H1 (cell line): Measurements from ENCODE around the gene ZFTA. TPM values are rescaled to one million over a fixed set of nuclear protein-coding genes. Genes with fewer than 3 reads are reported as not detected.

Experiments
- CTCF ChIA-PET: fragments of 300-600 bp; sonication (Branson Sonifier 250); formaldehyde crosslinking; loops from one replicate; lab custom pipeline; 2021; ENCODE audit not compliant: partially characterized antibody; lab: Charles Lee
- POLR2A ChIA-PET: fragments of 300-600 bp; sonication (Branson Sonifier 250); formaldehyde crosslinking; loops from one replicate; lab custom pipeline; 2021; ENCODE audit warnings: inconsistent platforms; ENCODE audit not compliant: partially characterized antibody; lab: Charles Lee
- DNase-seq, 2 experiments: peaks; one replicate each; pipeline versions ENCODE4 v3.0.0 to v3.0.0-alpha.2; 2010 to 2022; ENCODE audit warnings: low spot score in 2 of 2, low read depth in 1 of 2, mixed read lengths in 1 of 2
- FAIRE-seq: peaks from 2 replicates; lab custom pipeline; 2011; peaks lifted over from hg19 to GRCh38; lab: Jason Lieb, UNC
- H2AFZ ChIP-seq: 2 replicates; pipeline ENCODE4 v1.8.1; 2012; ENCODE audit warnings: low read length, inconsistent platforms
- H2AK5ac ChIP-seq: 2 replicates; pipeline ENCODE4 v1.6.1; 2013; ENCODE audit warnings: low read depth, low read length
- H2BK120ac ChIP-seq: replicated peaks from 2 replicates; pipeline ENCODE3; 2013; ENCODE audit warnings: low read depth, low read length, inconsistent platforms
- H2BK12ac ChIP-seq: 2 replicates; pipeline ENCODE4 v1.6.1; 2013; ENCODE audit warnings: low read depth, low read length
- H2BK15ac ChIP-seq: 2 replicates; pipeline ENCODE4 v1.6.1; 2013; ENCODE audit warnings: low read length
- H2BK20ac ChIP-seq: 2 replicates; pipeline ENCODE4 v1.6.1; 2013; ENCODE audit warnings: low read length
- H2BK5ac ChIP-seq: 2 replicates; pipeline ENCODE4 v1.6.1; 2013; ENCODE audit warnings: low read depth, low read length
- H3K14ac ChIP-seq: 2 replicates; pipeline ENCODE4 v1.6.1; 2013; ENCODE audit warnings: inconsistent platforms; ENCODE audit not compliant: insufficient read length
- H3K18ac ChIP-seq: 2 replicates; pipeline ENCODE4 v1.6.1; 2013; ENCODE audit warnings: low read length; ENCODE audit errors: extremely low read depth
- H3K23ac ChIP-seq: 2 replicates; pipeline ENCODE4 v1.6.1; 2013; ENCODE audit warnings: inconsistent platforms; ENCODE audit not compliant: insufficient read length
- H3K23me2 ChIP-seq: 2 replicates; pipeline ENCODE4 v1.6.1; 2013; ENCODE audit warnings: low read depth, low read length
- H3K27ac ChIP-seq: 2 replicates; pipeline ENCODE4 v1.6.1; 2011; ENCODE audit warnings: low read depth, low read length, inconsistent platforms
- H3K27me3 ChIP-seq, 4 experiments: replicated peaks in 1 of 4; 1 replicate in 1 of 4; 2 replicates in 3 of 4; pipeline versions ENCODE4 v1.6.1 to v1.8.1; 2011 to 2013; ENCODE audit warnings: low read length in 3 of 4, mild to moderate bottlenecking in 3 of 4, inconsistent platforms in 2 of 4, mixed read lengths in 2 of 4, moderate library complexity in 1 of 4; ENCODE audit not compliant: control insufficient read depth in 3 of 4, insufficient read depth in 3 of 4; ENCODE audit errors: extremely low read depth in 1 of 4
- H3K36me3 ChIP-seq, 4 experiments: 2 replicates each; pipeline versions ENCODE4 v1.6.1 to v1.8.1; 2011 to 2013; ENCODE audit warnings: mild to moderate bottlenecking in 4 of 4, low read length in 3 of 4, moderate library complexity in 2 of 4, control low read depth in 1 of 4, inconsistent platforms in 1 of 4; ENCODE audit not compliant: insufficient read depth in 4 of 4, control insufficient read depth in 2 of 4
- H3K4ac ChIP-seq: replicated peaks from 2 replicates; pipeline ENCODE3; 2013; ENCODE audit warnings: low read length, low read depth, mixed read lengths, inconsistent platforms; ENCODE audit not compliant: insufficient read length
- H3K4me1 ChIP-seq, 4 experiments: replicated peaks in 1 of 4; 1 replicate in 1 of 4; 2 replicates in 3 of 4; pipeline versions ENCODE4 v1.6.1 to v1.8.1; 2011 to 2013; ENCODE audit warnings: low read length in 3 of 4, inconsistent platforms in 2 of 4, mixed read lengths in 1 of 4; ENCODE audit not compliant: insufficient read depth in 4 of 4, control insufficient read depth in 3 of 4
- H3K4me2 ChIP-seq, 2 experiments: 2 replicates each; pipeline versions ENCODE4 v1.6.1 to v1.8.1; 2011 to 2013; ENCODE audit warnings: low read depth in 2 of 2, low read length in 2 of 2, control low read depth in 1 of 2, inconsistent platforms in 1 of 2, mild to moderate bottlenecking in 1 of 2; ENCODE audit not compliant: insufficient read depth in 1 of 2
- H3K4me3 ChIP-seq, 4 experiments: fragments of 200-600, 300-600 bp in 1 of 4; sonication (generic), shearing (Covaris generic), sonication (Bioruptor Twin) in 1 of 4; 2 replicates each; pipeline versions ENCODE4 v1.5.1 to v1.8.1; 2011 to 2016; ENCODE audit warnings: low read length in 4 of 4, low read depth in 3 of 4, control low read depth in 2 of 4, inconsistent platforms in 2 of 4, mild to moderate bottlenecking in 2 of 4, mixed read lengths in 1 of 4, moderate library complexity in 1 of 4; ENCODE audit not compliant: insufficient read depth in 2 of 4; ENCODE audit errors: extremely low read depth in 1 of 4
- H3K56ac ChIP-seq: replicated peaks from 2 replicates; pipeline ENCODE3; 2013; ENCODE audit warnings: low read depth, mild to moderate bottlenecking, mixed read lengths, low read length, inconsistent platforms; ENCODE audit not compliant: insufficient read length
- H3K79me1 ChIP-seq: 2 replicates; pipeline ENCODE4 v1.6.1; 2013; ENCODE audit warnings: low read depth, low read length, control low read depth
- H3K79me2 ChIP-seq, 2 experiments: 2 replicates each; pipeline versions ENCODE4 v1.6.1 to v1.8.1; 2012 to 2013; ENCODE audit warnings: low read length in 2 of 2, mild to moderate bottlenecking in 2 of 2, inconsistent platforms in 1 of 2; ENCODE audit not compliant: insufficient read depth in 2 of 2, control insufficient read depth in 1 of 2
- H3K9ac ChIP-seq, 4 experiments: replicated peaks in 1 of 4; 1 replicate in 1 of 4; 2 replicates in 3 of 4; pipeline versions ENCODE4 v1.6.1 to v1.8.1; 2011 to 2013; ENCODE audit warnings: low read depth in 3 of 4, low read length in 3 of 4, control low read depth in 2 of 4, mild to moderate bottlenecking in 2 of 4, moderate library complexity in 2 of 4, inconsistent platforms in 1 of 4; ENCODE audit errors: extremely low read depth in 1 of 4
- H3K9me3 ChIP-seq, 2 experiments: 2 replicates each; pipeline versions ENCODE4 v1.6.1 to v1.8.1; 2012 to 2013; ENCODE audit warnings: mild to moderate bottlenecking in 2 of 2, moderate library complexity in 2 of 2, control low read depth in 1 of 2, inconsistent platforms in 1 of 2, low read depth in 1 of 2, low read length in 1 of 2, mixed read lengths in 1 of 2; ENCODE audit not compliant: insufficient read depth in 2 of 2
- H4K20me1 ChIP-seq, 2 experiments: replicated peaks in 1 of 2; 2 replicates each; pipeline versions ENCODE3 to v1.8.1; 2011 to 2013; ENCODE audit warnings: inconsistent platforms in 2 of 2, low read length in 2 of 2, mild to moderate bottlenecking in 1 of 2; ENCODE audit not compliant: insufficient read depth in 2 of 2, control insufficient read depth in 1 of 2
- H4K5ac ChIP-seq: 2 replicates; pipeline ENCODE4 v1.6.1; 2013; ENCODE audit warnings: low read length, low read depth, mixed read lengths, inconsistent platforms; ENCODE audit not compliant: insufficient read length
- H4K8ac ChIP-seq: 2 replicates; pipeline ENCODE4 v1.8.0; 2013; ENCODE audit warnings: mild to moderate bottlenecking, moderate library complexity, low read length, inconsistent platforms; ENCODE audit not compliant: insufficient read depth; ENCODE audit errors: extremely low read depth
- H4K91ac ChIP-seq: replicated peaks from 2 replicates; pipeline ENCODE3; 2013; ENCODE audit warnings: low read length, mixed read lengths, inconsistent platforms; ENCODE audit not compliant: insufficient read length
- POLR2A ChIP-seq, 2 experiments: IDR thresholded peaks; 1 replicate in 1 of 2; 2 replicates in 1 of 2; pipeline ENCODE4 v1.6.1; 2011; ENCODE audit warnings: low read depth in 2 of 2, low read length in 2 of 2, mild to moderate bottlenecking in 2 of 2; ENCODE audit errors: control extremely low read depth in 1 of 2
- POLR2AphosphoS5 ChIP-seq: IDR thresholded peaks from 2 replicates; pipeline ENCODE4 v1.6.1; 2011; ENCODE audit warnings: low read depth, low read length
- SP4 ChIP-seq: IDR thresholded peaks from 2 replicates; pipeline ENCODE4 v1.6.1; 2012; ENCODE audit warnings: low read length, inconsistent platforms
- WGBS, 2 experiments: shearing (Covaris generic) in 1 of 2; methylation state at CpG; one replicate each; pipeline versions ENCODE4 v1.1.6 to v1.1.7; 2013 to 2015; ENCODE audit warnings: low lambda C conversion rate in 2 of 2, mixed read lengths in 2 of 2, inconsistent platforms in 1 of 2, low coverage in 1 of 2, missing lambda C conversion rate in 1 of 2; ENCODE audit not compliant: insufficient replicate concordance in 2 of 2, insufficient coverage in 1 of 2, insufficient read length in 1 of 2; ENCODE audit errors: extremely low coverage in 1 of 2, missing lambda C conversion rate in 1 of 2; 5-methylcytosine and 5-hydroxymethylcytosine counted together
- polyA plus RNA-seq, 7 experiments: library from polyadenylated mRNA; depleted of rRNA in 3 of 7; stranded (reverse) in 5 of 7; unstranded in 2 of 7; fragments of >200 nt in 5 of 7; fragments of 200-250 nt in 2 of 7; gene quantifications; 1 replicate in 5 of 7; 2 replicates in 1 of 7; 4 replicates in 1 of 7; pipeline versions ENCODE4 v1.2.1 to v1.2.3, GENCODE V29; 2011 to 2013; ENCODE audit warnings: missing spikeins in 2 of 7, mixed read lengths in 2 of 7
- total RNA-seq: library from RNA; stranded (reverse); fragmentation: NEBNext Ultra II Directional; extraction: Animal tissue kit (Norgen Biotek cat#: 25700); gene quantifications from 2 replicates; pipeline ENCODE4 v1.2.1, GENCODE V29; 2021

Gene ZFTA
- total and polyA plus RNA-seq, 2 of the 8 experiments (the other 6 are each of a cell fraction or from before 2014, with no cell fraction given): 9.5 to 34.0 TPM

DNA sequence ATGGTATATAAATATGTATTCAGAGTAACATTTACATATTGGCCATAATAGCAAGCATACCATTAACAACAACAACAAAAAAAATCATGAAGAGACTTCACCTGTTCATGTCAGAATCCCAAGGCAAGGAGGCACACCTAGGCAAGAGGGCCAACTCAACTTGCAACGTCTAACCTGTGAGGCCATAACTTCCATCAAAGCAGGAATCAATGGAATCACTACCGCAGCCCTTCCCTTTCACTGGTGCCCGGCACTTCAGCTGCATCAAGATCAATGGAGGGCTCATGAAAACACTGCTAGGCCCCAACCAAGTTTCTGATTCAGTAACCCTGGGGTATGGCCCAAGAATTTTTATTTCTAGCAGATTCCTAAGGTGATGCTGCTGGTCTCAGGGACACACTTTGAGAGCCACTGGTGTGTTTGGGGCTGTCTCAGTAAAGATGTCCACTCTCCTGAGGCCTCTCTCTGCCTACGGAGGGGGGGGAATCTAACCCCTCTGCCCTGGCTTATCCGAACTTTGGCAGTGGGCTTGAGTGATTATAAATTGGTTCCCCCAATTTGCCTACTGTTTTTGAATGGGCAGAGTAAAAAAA lies 8.0 kb downstream of the ZFTA start:
- Histone ChIP-seq H3K79me1 (peaks cover 2% of the 10 kb centered on the region; the same call in 1 of the 2 replicates), H2BK5ac (no peak overlapping the region), H2BK15ac (no peak overlapping the region), H3K18ac (peak overlapping the region; percentile 56; the same call in 1 of the 2 replicates), H2BK120ac (no peak overlapping the region), H3K4me2 (peak overlapping the region; percentile 78 to 93), H4K8ac (no peak overlapping the region), H3K4me3 (peak overlapping the region; percentile 3 to 96 (median 86); a peak in 5 of 8 replicates), H3K27ac (no peak overlapping the region), H2BK20ac (no peak overlapping the region), H2AK5ac (no peak overlapping the region), H3K14ac (no peak overlapping the region), H3K27me3 (no peaks in the 10 kb centered on the region), H2BK12ac (no peak overlapping the region), H3K9ac (no peak overlapping the region), H3K4ac (no peak overlapping the region), H3K23ac (no peak overlapping the region), H3K23me2 (peaks cover 4% of the 10 kb centered on the region; the same call in 1 of the 2 replicates), H4K91ac (no peak overlapping the region), H3K4me1 (peaks cover 0 to 25% (median 17%) of the 10 kb centered on the region in 4 experiments; a peak in 6 of 7 replicates), H4K20me1 (peaks cover 10 to 12% of the 10 kb centered on the region in 2 experiments), H2AFZ (no peak overlapping the region), H3K79me2 (peaks cover 0 to 31% of the 10 kb centered on the region in 2 experiments; a peak in 2 of 4 replicates), H4K5ac (no peak overlapping the region), H3K56ac (no peak overlapping the region), H3K36me3 (peaks cover 0 to 38% (median 7%) of the 10 kb centered on the region in 4 experiments; a peak in 5 of 8 replicates), H3K9me3 (no peaks in the 10 kb centered on the region)
- 48% methylated on average over 5 of the region's 5 CpGs; no CpG with 5 or more reads in 1 of the 2 experiments for WGBS, 2 experiments
- no peak for TF ChIP-seq SP4
- peak; percentile 82; the same call in 1 of the 2 replicates for TF ChIP-seq POLR2AphosphoS5
- TF ChIP-seq POLR2A (IDR thresholded peaks at IDR 0.05; ENCODE audit: control extremely low read depth in 1 of 2, low read depth in 2 of 2, low read length in 2 of 2): peak in 1 of 2 experiments; percentile 40; a peak in 1 of 3 replicates
- DNase-seq (no peak), FAIRE-seq (no peak)
- POLR2A ChIA-PET: interaction anchor here (0.7 to 2.6 kb wide), 16 partner anchors 10 to 271 kb away, joined by 3 to 14 read pairs (median 4); partner anchors contain the start of genes ATL3 and RTN3
- CTCF ChIA-PET: no interaction called here
